Retinal pigment epithelial cell (primary cell): Measurements from ENCODE around the gene CCDC83.

Experiments used
- DNase-seq: peaks from one replicate; pipeline ENCODE4 v3.0.0-alpha.2; 2010; ENCODE audit warnings: low read depth
- H3K4me3 ChIP-seq: 2 replicates; pipeline ENCODE4 v1.5.1; 2011; ENCODE audit warnings: mild to moderate bottlenecking, low read length, control low read depth, moderate library complexity
- CTCF ChIP-seq: conservative IDR thresholded peaks from 2 replicates; pipeline ENCODE4 v1.5.1; 2011; ENCODE audit warnings: low read depth, low read length, control low read depth, inconsistent platforms

Gene CCDC83

GRCh38 chr11:85823816-85824215 is 31.4 kb upstream of the CCDC83 start:
- DNase-seq, result no peak
- no peak for TF ChIP-seq CTCF

GRCh38 chr11:85825616-85826015 is 29.6 kb upstream of the CCDC83 start:
- no peak overlapping the region for H3K4me3 ChIP-seq
- TF ChIP-seq CTCF, result no peak
- DNase-seq, result peak; percentile 42

More at GRCh38 chr11:85823816-85824215, 31.4 kb upstream of the CCDC83 start:
- no peak overlapping the region for H3K4me3 ChIP-seq

DNA sequence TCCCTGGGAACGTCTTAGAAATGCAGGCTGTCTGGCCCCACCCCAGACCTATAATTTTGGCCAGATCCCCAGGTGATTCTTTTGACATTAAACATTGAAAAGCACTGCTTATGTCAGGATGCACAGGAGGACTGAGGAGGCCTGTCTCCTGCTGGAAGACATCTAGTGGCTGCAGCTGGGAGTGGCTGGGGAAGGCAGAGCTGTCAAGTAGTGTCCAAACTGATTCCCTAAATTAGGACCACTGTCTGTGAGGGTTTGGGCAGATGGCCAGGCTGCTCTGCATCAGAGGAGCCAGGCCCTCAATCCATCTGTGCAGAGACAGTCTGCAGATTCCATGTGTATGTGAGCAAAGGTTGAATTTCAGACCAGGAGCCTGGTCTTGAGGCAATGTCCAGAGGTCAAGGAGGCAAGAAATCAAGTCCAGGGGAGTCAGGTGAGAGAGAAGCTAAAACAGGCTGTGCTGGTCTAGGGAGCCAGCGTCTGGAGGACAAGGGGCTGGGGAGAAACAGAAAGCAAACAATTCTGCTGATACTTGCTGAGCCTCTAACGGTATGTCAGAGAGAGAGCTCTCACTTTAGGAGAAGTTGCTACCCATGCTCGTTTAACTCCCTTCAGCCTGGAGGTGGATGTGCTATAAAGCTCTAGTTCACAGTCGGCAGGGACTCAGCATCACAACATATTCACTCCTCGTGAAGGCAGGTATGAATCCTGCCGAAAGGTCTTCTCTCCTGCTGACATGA is 28.9 kb upstream of the CCDC83 start:
- no peak overlapping the region for H3K4me3 ChIP-seq
- peak; percentile 56 for TF ChIP-seq CTCF
- DNase-seq, result no peak

DNA sequence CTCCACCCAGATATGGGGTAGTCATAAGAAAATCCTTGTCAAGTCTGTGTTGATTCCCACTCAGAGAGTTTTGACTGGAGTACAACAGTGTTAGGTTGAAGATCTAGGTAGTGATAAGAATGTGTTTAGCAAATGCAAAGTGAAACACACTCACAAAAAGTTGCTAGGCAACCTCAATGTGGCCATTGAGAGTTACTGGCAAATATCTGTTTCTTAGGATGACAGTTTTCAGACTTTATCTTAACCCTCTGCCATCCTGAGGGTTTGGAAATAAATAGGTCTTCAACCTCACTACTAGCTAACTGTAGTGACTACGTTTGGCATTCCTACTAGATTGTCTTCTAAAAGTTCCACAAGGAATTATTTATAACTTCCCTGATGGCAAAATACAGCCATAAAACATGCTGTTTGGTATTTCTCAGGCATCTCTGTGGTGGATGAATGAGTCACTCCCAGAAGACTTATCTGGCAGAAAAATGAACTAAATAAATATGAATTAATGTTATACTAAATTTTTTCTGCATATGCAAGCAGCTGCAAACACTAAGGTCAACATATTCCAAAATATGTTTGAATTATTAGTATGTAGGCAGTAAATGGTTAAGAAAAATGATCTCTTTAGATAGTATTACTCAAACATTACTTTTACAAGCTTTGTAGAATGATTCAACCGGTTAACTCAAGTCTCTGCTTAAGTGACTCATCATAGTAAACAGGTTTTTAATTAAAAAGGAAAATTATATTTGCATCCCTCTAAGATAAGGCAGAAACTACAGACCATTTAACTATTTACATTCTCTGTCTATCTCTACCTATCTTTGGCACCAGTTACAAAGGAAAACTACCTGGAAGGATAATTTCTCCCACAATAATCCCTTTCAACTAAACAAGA is 27.2 kb upstream of the CCDC83 start:
- no peak for TF ChIP-seq CTCF
- DNase-seq, result peak; percentile 52
- H3K4me3 ChIP-seq, result no peak overlapping the region

GRCh38 chr11:85828640-85828978 is 26.6 kb upstream of the CCDC83 start:
- no peak for TF ChIP-seq CTCF
- DNase-seq, result no peak
- H3K4me3 ChIP-seq, result no peak overlapping the region

- DNase-seq, result no peak
- H3K4me3 ChIP-seq, result no peak overlapping the region
- no peak for TF ChIP-seq CTCF
These were observed 26.0 kb upstream of the CCDC83 start for GRCh38 chr11:85829172-85829571.
